K562 (cell line): Measurements from ENCODE around the gene TSTD2. TPM values are rescaled to one million over a fixed set of nuclear protein-coding genes. Genes with fewer than 3 reads are reported as not detected.
A peak's percentile ranks its signal among the peaks of the same experiment; 100 is the strongest.

Experiments
- ATAC-seq: fragments of 200-7000 bp; cut with Tn5 transposase; 3 replicates; pipeline ENCODE4 v1.9.1; 2020; ENCODE audit warnings: moderate library complexity
- BruUV-seq: library from RNA; stranded (reverse); fragments of 400-500 nt; replicated peaks from 2 replicates; lab custom pipeline; 2021; lab: Mats Ljungman, UMichigan
- CTCF ChIA-PET: fragments of 300-600 bp; formaldehyde crosslinking; extraction: SDS; loops from one replicate; lab custom pipeline; 2021; ENCODE audit warnings: low intra/inter-chr PET ratio; lab: Yijun Ruan, JAX
- POLR2A ChIA-PET: fragments of 300-600, 350-650 bp; sonication (Branson Sonifier 250); formaldehyde crosslinking; extraction: SDS; loops from one replicate; lab custom pipeline; 2021; ENCODE audit warnings: antibody characterized with exemption, inconsistent platforms; lab: Yijun Ruan, JAX
- DNase-seq, 4 experiments: peaks; one replicate each; pipeline versions ENCODE4 v3.0.0 to v3.0.0-alpha.2; 2011 to 2018; ENCODE audit warnings: low spot score in 3 of 4, mixed read lengths in 3 of 4; ENCODE audit errors: extremely low read depth in 1 of 4
- FAIRE-seq: peaks from 2 replicates; lab custom pipeline; 2011; peaks lifted over from hg19 to GRCh38; lab: Jason Lieb, UNC
- H2AFZ ChIP-seq: 2 replicates; pipeline ENCODE4 v1.6.0; 2011; ENCODE audit warnings: low read depth, low read length, control low read depth, inconsistent platforms
- H3K27ac ChIP-seq: fragments of 200-600 bp; 3 replicates; pipeline ENCODE4 v1.8.0; 2011; ENCODE audit warnings: low read depth, mild to moderate bottlenecking, control low read depth, inconsistent platforms, low read length, moderate library complexity, mixed read lengths; ENCODE audit errors: extremely low read depth
- H3K27me3 ChIP-seq, 2 experiments: fragments of 300-600 bp in 1 of 2; 2 replicates in 1 of 2; 3 replicates in 1 of 2; pipeline versions ENCODE4 v1.6.0 to v1.8.0; 2011; ENCODE audit warnings: inconsistent platforms in 2 of 2, low read length in 2 of 2, mild to moderate bottlenecking in 1 of 2, mixed read lengths in 1 of 2, moderate library complexity in 1 of 2; ENCODE audit not compliant: control insufficient read depth in 2 of 2, insufficient read depth in 2 of 2
- H3K36me3 ChIP-seq: fragments of 300-600 bp; 3 replicates; pipeline ENCODE4 v1.8.0; 2011; ENCODE audit warnings: mild to moderate bottlenecking, low read length, inconsistent platforms; ENCODE audit not compliant: control insufficient read depth, insufficient read depth
- H3K4me1 ChIP-seq, 2 experiments: fragments of 200-600 bp in 1 of 2; replicated peaks in 1 of 2; 2 replicates in 1 of 2; 3 replicates in 1 of 2; pipeline versions ENCODE4 v1.5.1 to v1.8.0; 2011; ENCODE audit warnings: inconsistent platforms in 2 of 2, low read length in 2 of 2, mild to moderate bottlenecking in 1 of 2, mixed read lengths in 1 of 2, moderate library complexity in 1 of 2; ENCODE audit not compliant: control insufficient read depth in 2 of 2, insufficient read depth in 2 of 2
- H3K4me2 ChIP-seq: 2 replicates; pipeline ENCODE4 v1.6.1; 2011; ENCODE audit warnings: low read length, control low read depth, inconsistent platforms, mixed read lengths; ENCODE audit not compliant: insufficient read depth
- H3K4me3 ChIP-seq: fragments of 200-600 bp; sonication (generic), shearing (Covaris generic); 2 replicates; pipeline ENCODE4 v1.5.1; 2016; ENCODE audit warnings: control low read depth, inconsistent platforms
- H3K79me2 ChIP-seq: fragments of 200-600 bp; 3 replicates; pipeline ENCODE4 v1.8.0; 2011; ENCODE audit warnings: low read length, inconsistent platforms; ENCODE audit not compliant: control insufficient read depth, insufficient read depth
- H3K9ac ChIP-seq, 2 experiments: 2 replicates each; pipeline versions ENCODE4 v1.6.0 to v1.6.1; 2011; ENCODE audit warnings: low read depth in 2 of 2, low read length in 2 of 2, control low read depth in 1 of 2, inconsistent platforms in 1 of 2, mild to moderate bottlenecking in 1 of 2, mixed read lengths in 1 of 2; ENCODE audit not compliant: insufficient read depth in 1 of 2
- H3K9me1 ChIP-seq: one replicate; pipeline ENCODE4 v1.6.0; 2011; ENCODE audit warnings: inconsistent platforms, mild to moderate bottlenecking, low read length, moderate library complexity; ENCODE audit not compliant: control insufficient read depth, insufficient read depth
- H3K9me3 ChIP-seq: replicated peaks from 2 replicates; pipeline ENCODE4 v1.5.1; 2011; ENCODE audit warnings: low read depth, low read length, inconsistent platforms; ENCODE audit not compliant: control insufficient read depth, insufficient read depth
- H4K20me1 ChIP-seq: replicated peaks from 2 replicates; pipeline ENCODE4 v1.6.1; 2011; ENCODE audit warnings: low read length, inconsistent platforms, mixed read lengths; ENCODE audit not compliant: control insufficient read depth, insufficient read depth
- BRD9 ChIP-seq: fragments of 450-650 bp; IDR thresholded peaks from 2 replicates; pipeline ENCODE4 v1.6.1; 2018; ENCODE audit warnings: low read depth; ENCODE audit not compliant: partially characterized antibody
- ELF1 ChIP-seq: fragments of 200-800 bp; sonication (Bioruptor generic); IDR thresholded peaks from 2 replicates; pipeline ENCODE4 v1.6.1; 2016; ENCODE audit warnings: missing genetic modification characterization, missing compliant biosample characterization
- ETV5 ChIP-seq: sonication (generic); formaldehyde crosslinking; IDR thresholded peaks from 2 replicates; pipeline ENCODE4 v1.4.0; 2020; ENCODE audit warnings: low read depth, mild to moderate bottlenecking, missing genetic modification reagents
- HDAC6 ChIP-seq: IDR thresholded peaks from 2 replicates; pipeline ENCODE4 v1.6.1; 2012; ENCODE audit warnings: low read depth, mild to moderate bottlenecking, control low read depth, inconsistent platforms, low read length, moderate library complexity
- L3MBTL2 ChIP-seq: fragments of 450-650 bp; IDR thresholded peaks from 2 replicates; pipeline ENCODE4 v1.6.1; 2016; ENCODE audit warnings: mild to moderate bottlenecking, moderate library complexity
- NFIC ChIP-seq: fragments of 450-650 bp; IDR thresholded peaks from 2 replicates; pipeline ENCODE4 v1.6.1; 2017; ENCODE audit warnings: mild to moderate bottlenecking, inconsistent platforms
- SP2 ChIP-seq: IDR thresholded peaks from 2 replicates; pipeline ENCODE4 v1.6.1; 2011; ENCODE audit warnings: mild to moderate bottlenecking, low read depth, low read length, moderate library complexity; ENCODE audit not compliant: poor library complexity, severe bottlenecking; ENCODE audit errors: extremely low read depth
- ZNF347 ChIP-seq: fragments of 450-650 bp; formaldehyde crosslinking; IDR thresholded peaks from 2 replicates; pipeline ENCODE4 v1.4.0; 2020; ENCODE audit warnings: low read depth, mild to moderate bottlenecking, moderate library complexity
- WGBS: fragments of 100-300 bp; shearing (Covaris generic); methylation state at CpG from one replicate; pipeline ENCODE4 v1.1.6; 2016; ENCODE audit warnings: low coverage, mixed read lengths; ENCODE audit not compliant: insufficient coverage; ENCODE audit errors: missing lambda C conversion rate; 5-methylcytosine and 5-hydroxymethylcytosine counted together
- in situ Hi-C: fragments of 300-500 bp; cut with MboI; formaldehyde crosslinking; loops from 4 replicates; pipeline ENCODE4 v1.15.0; 2018; ENCODE audit warnings: inconsistent platforms, mixed read lengths
- intact Hi-C: fragments of 100-400 bp; cut with micrococcal nuclease; formaldehyde crosslinking; loops from 2 replicates; pipeline ENCODE4 v1.14.2; 2022
- polyA plus RNA-seq, 8 experiments: library from polyadenylated mRNA; depleted of rRNA in 4 of 8; stranded (reverse) in 5 of 8; unstranded in 3 of 8; fragments of >200 nt; fragmentation: Nextera tagmentation in 2 of 8; fragmentation: Illumina TruSeq in 1 of 8; extraction: Ambion mirVana in 2 of 8; extraction: Trizol in 1 of 8; gene quantifications; 2 replicates each; pipeline versions ENCODE4 v1.2.1 to v1.2.3, GENCODE V29; 2011 to 2014; ENCODE audit warnings: inconsistent platforms in 1 of 8, missing spikeins in 1 of 8
- total RNA-seq, 7 experiments: library from RNA; depleted of rRNA in 6 of 7; stranded (reverse); fragments of >200 nt in 6 of 7; fragmentation: Illumina TruSeq in 2 of 7; extraction: Trizol in 2 of 7; gene quantifications; 2 replicates each; pipeline versions ENCODE4 v1.2.1 to v1.2.3, GENCODE V29; 2011 to 2021; ENCODE audit warnings: low replicate concordance in 1 of 7
- TF ChIP-seq, protein P1 (sequence below): sonication (generic); formaldehyde crosslinking; IDR thresholded peaks from 2 replicates; pipeline ENCODE4 v1.8.1; 2023; ENCODE audit warnings: mild to moderate bottlenecking, missing genetic modification reagents, moderate library complexity

The TSTD2 gene
- total and polyA plus RNA-seq, 9 of the 15 experiments (the other 6 are each of a cell fraction or from before 2014, with no cell fraction given), result 10.1 to 36.7 (median 19.0) TPM

DNA sequence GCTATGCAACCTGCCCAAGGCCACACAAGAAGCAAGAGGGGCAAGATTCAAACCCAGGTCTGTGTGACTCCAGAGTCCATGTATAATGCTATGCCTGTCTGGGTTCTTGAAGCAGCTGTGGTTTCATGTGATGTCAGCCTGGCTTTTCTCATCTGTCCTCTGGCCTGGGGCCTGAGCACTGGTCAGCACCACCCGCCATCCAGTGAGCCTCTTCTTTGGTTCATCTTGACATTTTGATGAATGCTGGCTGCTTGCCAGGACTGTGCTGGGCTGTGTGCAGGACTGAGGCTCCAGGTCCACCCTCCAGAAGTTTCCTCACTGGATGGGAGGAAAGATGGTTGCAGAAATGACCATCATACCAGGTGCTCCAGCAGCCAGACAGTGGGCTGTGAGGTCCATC, 61.5 kb downstream of the TSTD2 start:
- FAIRE-seq, result no peak
- Histone ChIP-seq H3K4me3 (no peak overlapping the region), H3K79me2 (no peaks in the 10 kb centered on the region), H2AFZ (no peak overlapping the region), H3K9me3 (no peaks in the 10 kb centered on the region), H3K27me3 (no peaks in the 10 kb centered on the region), H3K4me2 (no peak overlapping the region), H3K4me1 (peaks cover 4 to 15% of the 10 kb centered on the region in 2 experiments; a peak in 3 of 5 replicates), H3K27ac (no peak overlapping the region), H3K9me1 (peaks cover 4% of the 10 kb centered on the region), H3K36me3 (peaks cover 66% of the 10 kb centered on the region), H4K20me1 (no peaks in the 10 kb centered on the region), H3K9ac (no peak overlapping the region; a peak in 1 of 4 replicates)
- ChIA-PET POLR2A (interaction anchor here (1.7 kb wide), 1 partner anchor 69 kb away, joined by 5 read pairs; no protein-coding TSS in a partner anchor), CTCF (no interaction called here)
- no TSS peak for BruUV-seq
- TF ChIP-seq SP2, result no peak
- TF ChIP-seq NFIC, result peak; percentile 85
- in situ Hi-C loops, result no loop called here
- no peak for ATAC-seq
- peak in 1 of 4 experiments; percentile 14 for DNase-seq
- 64% methylated on average over 1 of the region's 1 CpG for WGBS
- intact Hi-C loops, result no loop called here

DNA sequence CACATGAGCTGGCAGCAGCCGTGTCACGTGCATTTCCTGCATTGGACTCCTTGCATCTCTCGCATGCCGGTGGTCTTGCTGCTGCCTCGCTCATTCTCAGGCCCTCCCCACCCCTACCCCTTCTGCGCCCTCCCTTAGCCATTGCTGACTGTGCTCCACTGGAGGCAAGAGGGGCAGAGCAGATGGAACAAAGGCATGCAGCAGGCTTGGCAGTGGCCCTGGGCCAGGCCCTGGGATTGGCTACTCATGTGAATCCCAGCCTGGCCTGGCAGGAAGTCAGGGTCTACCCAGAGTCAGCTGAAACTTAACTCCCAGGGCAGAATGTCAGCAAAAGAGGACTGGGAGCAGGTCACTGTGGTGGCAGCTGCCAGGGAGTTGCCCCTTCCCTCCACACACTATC, 62.3 kb downstream of the TSTD2 start:
- Histone ChIP-seq H3K36me3 (peaks cover 69% of the 10 kb centered on the region), H4K20me1 (no peaks in the 10 kb centered on the region), H3K4me2 (no peak overlapping the region), H3K9me3 (no peaks in the 10 kb centered on the region), H3K4me1 (peaks cover 4 to 15% of the 10 kb centered on the region in 2 experiments; a peak in 3 of 5 replicates), H3K27ac (no peak overlapping the region), H3K79me2 (no peaks in the 10 kb centered on the region), H2AFZ (no peak overlapping the region), H3K27me3 (no peaks in the 10 kb centered on the region), H3K4me3 (no peak overlapping the region), H3K9ac (no peak overlapping the region; a peak in 1 of 4 replicates), H3K9me1 (peaks cover 4% of the 10 kb centered on the region)
- ChIA-PET POLR2A (interaction anchor here (1.0 to 1.7 kb wide), 2 partner anchors 9 to 68 kb away, joined by 5 read pairs; no protein-coding TSS in a partner anchor), CTCF (no interaction called here)
- ATAC-seq (no peak), DNase-seq (no peak), FAIRE-seq (no peak)
- WGBS, result 95% methylated on average over 6 of the region's 6 CpGs
- BruUV-seq, result no TSS peak
- in situ Hi-C loops, result no loop called here
- TF ChIP-seq ZNF347 (CRISPR knock-in tag) (no peak), BRD9 (no peak), L3MBTL2 (no peak), ELF1 (no peak), ETV5 (no peak), HDAC6 (no peak)
- TF ChIP-seq, protein P1, sequence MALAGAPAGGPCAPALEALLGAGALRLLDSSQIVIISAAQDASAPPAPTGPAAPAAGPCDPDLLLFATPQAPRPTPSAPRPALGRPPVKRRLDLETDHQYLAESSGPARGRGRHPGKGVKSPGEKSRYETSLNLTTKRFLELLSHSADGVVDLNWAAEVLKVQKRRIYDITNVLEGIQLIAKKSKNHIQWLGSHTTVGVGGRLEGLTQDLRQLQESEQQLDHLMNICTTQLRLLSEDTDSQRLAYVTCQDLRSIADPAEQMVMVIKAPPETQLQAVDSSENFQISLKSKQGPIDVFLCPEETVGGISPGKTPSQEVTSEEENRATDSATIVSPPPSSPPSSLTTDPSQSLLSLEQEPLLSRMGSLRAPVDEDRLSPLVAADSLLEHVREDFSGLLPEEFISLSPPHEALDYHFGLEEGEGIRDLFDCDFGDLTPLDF (CRISPR knock-in tag), result no peak
- intact Hi-C loops, result no loop called here
